HepG2 (cell line): Measurements from ENCODE around the gene GABRB3. TPM values are rescaled to one million over a fixed set of nuclear protein-coding genes. Genes with fewer than 3 reads are reported as not detected.

ENCODE experiments used
- ATAC-seq: fragments of 200-7000 bp; cut with Tn5 transposase; 3 replicates; pipeline ENCODE4 v1.9.1; 2020; ENCODE audit warnings: mild to moderate bottlenecking, moderate library complexity
- BruUV-seq: library from RNA; stranded (reverse); fragments of 400-500 nt; replicated peaks from 2 replicates; lab custom pipeline; 2021; lab: Mats Ljungman, UMichigan
- CTCF ChIA-PET: fragments of 300-600 bp; formaldehyde crosslinking; extraction: SDS; loops from one replicate; lab custom pipeline; 2021; ENCODE audit warnings: low total read pairs, inconsistent platforms, low intra/inter-chr PET ratio; lab: Yijun Ruan, JAX
- POLR2A ChIA-PET: fragments of 350-600 bp; sonication (Branson Sonifier 250); formaldehyde crosslinking; loops from one replicate; lab custom pipeline; 2020; ENCODE audit warnings: antibody characterized with exemption, inconsistent platforms; lab: Yijun Ruan, JAX
- DNase-seq: peaks from one replicate; pipeline ENCODE4 v3.0.0-alpha.2; 2015; ENCODE audit warnings: low spot score
- FAIRE-seq: peaks from 3 replicates; lab custom pipeline; 2011; peaks lifted over from hg19 to GRCh38; lab: Jason Lieb, UNC
- H2AFZ ChIP-seq: one replicate; pipeline ENCODE4 v1.6.1; 2011; ENCODE audit warnings: low read length, inconsistent platforms
- H3K27ac ChIP-seq: fragments of 300-600 bp; 3 replicates; pipeline ENCODE4 v1.8.0; 2011; ENCODE audit warnings: mixed run types, mild to moderate bottlenecking, mixed read lengths, low read length, inconsistent platforms; ENCODE audit not compliant: insufficient read depth; ENCODE audit errors: extremely low read length
- H3K27me3 ChIP-seq, 2 experiments: fragments of 200-600 bp in 1 of 2; 2 replicates in 1 of 2; 3 replicates in 1 of 2; pipeline versions ENCODE4 v1.6.0 to v1.8.0; 2011; ENCODE audit warnings: low read length in 2 of 2, mild to moderate bottlenecking in 2 of 2, moderate library complexity in 2 of 2, inconsistent platforms in 1 of 2; ENCODE audit not compliant: insufficient read depth in 2 of 2, control insufficient read depth in 1 of 2
- H3K36me3 ChIP-seq, 2 experiments: fragments of 200-600 bp in 1 of 2; replicated peaks in 1 of 2; 2 replicates in 1 of 2; 3 replicates in 1 of 2; pipeline versions ENCODE4 v1.5.1 to v1.8.0; 2011; ENCODE audit warnings: low read length in 2 of 2, inconsistent platforms in 1 of 2; ENCODE audit not compliant: insufficient read depth in 2 of 2, control insufficient read depth in 1 of 2
- H3K4me1 ChIP-seq: 2 replicates; pipeline ENCODE4 v1.5.1; 2012; ENCODE audit warnings: low read length, inconsistent platforms; ENCODE audit not compliant: insufficient read depth
- H3K4me2 ChIP-seq: 2 replicates; pipeline ENCODE4 v1.6.0; 2011; ENCODE audit warnings: low read depth, low read length, inconsistent platforms
- H3K4me3 ChIP-seq, 3 experiments: fragments of 200-600 bp in 1 of 3; sonication (generic), shearing (Covaris generic) in 1 of 3; replicated peaks in 1 of 3; 2 replicates each; pipeline ENCODE4 v1.5.1; 2011 to 2016; ENCODE audit warnings: low read length in 3 of 3, inconsistent platforms in 2 of 3, low read depth in 2 of 3, mild to moderate bottlenecking in 2 of 3, control low read depth in 1 of 3, mixed read lengths in 1 of 3; ENCODE audit not compliant: insufficient read depth in 1 of 3
- H3K79me2 ChIP-seq: one replicate; pipeline ENCODE4 v1.6.1; 2011; ENCODE audit warnings: low read length, inconsistent platforms; ENCODE audit not compliant: insufficient read depth
- H3K9ac ChIP-seq: 2 replicates; pipeline ENCODE4 v1.6.0; 2011; ENCODE audit warnings: mild to moderate bottlenecking, low read depth, low read length, inconsistent platforms; ENCODE audit not compliant: insufficient read depth
- H3K9me3 ChIP-seq: 2 replicates; pipeline ENCODE4 v1.5.1; 2012; ENCODE audit warnings: mild to moderate bottlenecking, low read length
- H4K20me1 ChIP-seq: 2 replicates; pipeline ENCODE4 v1.6.0; 2011; ENCODE audit warnings: inconsistent platforms, mild to moderate bottlenecking, low read length, moderate library complexity; ENCODE audit not compliant: insufficient read depth
- ELF4 ChIP-seq: sonication (generic); formaldehyde crosslinking; IDR thresholded peaks from 2 replicates; pipeline ENCODE4 v1.5.0; 2020; ENCODE audit warnings: missing genetic modification reagents, mild to moderate bottlenecking, moderate library complexity, borderline replicate concordance
- GTF2F1 ChIP-seq: fragments of 150-350 bp; IDR thresholded peaks from 2 replicates; pipeline ENCODE4 v1.6.1; 2014; ENCODE audit warnings: low read length
- ISL2 ChIP-seq: sonication (generic); formaldehyde crosslinking; IDR thresholded peaks from 2 replicates; pipeline ENCODE4 v1.5.0; 2020; ENCODE audit warnings: missing genetic modification reagents
- MIXL1 ChIP-seq: IDR thresholded peaks from 2 replicates; pipeline ENCODE4 v1.6.1; 2016
- SAP130 ChIP-seq: IDR thresholded peaks from 2 replicates; pipeline ENCODE4 v1.6.1; 2016; ENCODE audit warnings: low read depth
- SMARCE1 ChIP-seq: fragments of 450-650 bp; IDR thresholded peaks from 2 replicates; pipeline ENCODE4 v1.6.1; 2017; ENCODE audit warnings: borderline replicate concordance
- TBL1XR1 ChIP-seq: fragments of 150-350 bp; IDR thresholded peaks from 2 replicates; pipeline ENCODE4 v1.6.1; 2014; ENCODE audit warnings: borderline replicate concordance, low read length; ENCODE audit not compliant: partially characterized antibody
- TCF7 ChIP-seq: sonication (generic); IDR thresholded peaks from 2 replicates; pipeline ENCODE4 v1.6.1; 2016; ENCODE audit warnings: antibody characterized with exemption, low read depth
- YY1 ChIP-seq: IDR thresholded peaks from 2 replicates; pipeline ENCODE4 v1.6.1; 2011; ENCODE audit warnings: low read length, low read depth, moderate library complexity, mild to moderate bottlenecking; ENCODE audit not compliant: insufficient read depth, insufficient replicate concordance
- ZBTB20 ChIP-seq: sonication (generic); formaldehyde crosslinking; IDR thresholded peaks from 2 replicates; pipeline ENCODE4 v1.8.1; 2023; ENCODE audit warnings: missing genetic modification reagents, low read depth, mild to moderate bottlenecking, borderline replicate concordance
- ZFAT ChIP-seq: sonication (generic); formaldehyde crosslinking; conservative IDR thresholded peaks from 2 replicates; pipeline ENCODE4 v1.8.1; 2023; ENCODE audit warnings: missing genetic modification reagents, inconsistent platforms
- ZMYM2 ChIP-seq: sonication (generic); formaldehyde crosslinking; IDR thresholded peaks from 2 replicates; pipeline ENCODE4 v1.8.0; 2022; ENCODE audit warnings: mild to moderate bottlenecking, missing genetic modification reagents
- ZNF18 ChIP-seq: sonication (generic); formaldehyde crosslinking; IDR thresholded peaks from 2 replicates; pipeline ENCODE4 v1.8.0; 2022; ENCODE audit warnings: mild to moderate bottlenecking, missing genetic modification reagents; ENCODE audit not compliant: insufficient replicate concordance
- ZNF33A ChIP-seq: sonication (generic); formaldehyde crosslinking; IDR thresholded peaks from 2 replicates; pipeline ENCODE4 v1.5.1; 2020; ENCODE audit warnings: missing genetic modification reagents, mild to moderate bottlenecking, moderate library complexity, borderline replicate concordance
- ZNF34 ChIP-seq: sonication (generic); formaldehyde crosslinking; IDR thresholded peaks from 2 replicates; pipeline ENCODE4 v1.4.0; 2020; ENCODE audit warnings: mild to moderate bottlenecking, missing genetic modification reagents, borderline replicate concordance
- ZNF431 ChIP-seq: sonication (generic); formaldehyde crosslinking; IDR thresholded peaks from 2 replicates; pipeline ENCODE4 v1.9.0; 2022; ENCODE audit warnings: missing genetic modification reagents, low read depth, mild to moderate bottlenecking, borderline replicate concordance
- ZNF557 ChIP-seq: sonication (generic); formaldehyde crosslinking; IDR thresholded peaks from 2 replicates; pipeline ENCODE4 v1.4.0; 2020; ENCODE audit warnings: missing genetic modification reagents
- WGBS: methylation state at CpG from one replicate; pipeline ENCODE4 v1.1.6; 2017; ENCODE audit warnings: low lambda C conversion rate; 5-methylcytosine and 5-hydroxymethylcytosine counted together
- in situ Hi-C: cut with HindIII; loops from 2 replicates; pipeline ENCODE4 v1.10.0; 2017; ENCODE audit warnings: low pct_unique_long_range_greater_than_20kb; ENCODE audit not compliant: extremely low pct_ligation_motif_present
- intact Hi-C: fragments of 100-400 bp; cut with micrococcal nuclease; formaldehyde crosslinking; loops from one replicate; pipeline ENCODE4 v1.10.0; 2022; ENCODE audit not compliant: unreplicated experiment
- polyA plus RNA-seq, 8 experiments: library from polyadenylated mRNA; depleted of rRNA in 3 of 8; stranded (reverse) in 7 of 8; unstranded in 1 of 8; fragments of >200 nt; fragmentation: Illumina TruSeq in 4 of 8; extraction: Trizol in 4 of 8; gene quantifications; 2 replicates each; pipeline versions ENCODE4 v1.2.1 to v1.2.3, GENCODE V29; 2011 to 2016; ENCODE audit warnings: low read depth in 4 of 8, missing spikeins in 1 of 8, mixed read lengths in 1 of 8; ENCODE audit not compliant: insufficient read depth in 1 of 8
- total RNA-seq, 5 experiments: library from RNA; depleted of rRNA; stranded (reverse); fragments of >200 nt; fragmentation: Illumina TruSeq; extraction: Trizol; gene quantifications; 2 replicates each; pipeline ENCODE4 v1.2.3, GENCODE V29; 2016; ENCODE audit warnings: low read depth in 1 of 5

Gene GABRB3
- total and polyA plus RNA-seq, 2 of the 13 experiments (the other 11 are each of a cell fraction or from before 2014, with no cell fraction given): not detected

DNA sequence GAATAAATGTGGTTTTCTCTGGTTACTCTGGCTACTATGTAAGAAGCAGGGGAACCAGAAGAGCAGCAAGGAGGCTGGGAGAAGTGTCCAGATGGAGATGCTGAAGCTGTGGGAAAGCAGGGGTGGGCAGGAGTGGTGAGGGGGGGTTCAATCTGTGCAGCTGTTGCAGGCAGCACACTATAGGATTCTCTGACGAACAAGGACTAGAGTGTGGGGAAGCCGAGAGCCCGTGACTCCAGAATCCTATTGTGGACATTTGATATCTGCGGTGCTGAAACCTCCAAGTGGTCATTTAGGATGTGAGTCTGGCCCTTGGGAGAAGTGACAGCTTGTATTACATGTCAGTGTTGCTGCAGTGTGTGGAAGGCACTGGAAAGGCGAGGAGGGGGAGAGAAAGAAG, 60.5 kb downstream of the GABRB3 start:
- Histone ChIP-seq H3K27me3 (no peaks in the 10 kb centered on the region), H3K4me2 (no peak overlapping the region), H3K9ac (no peak overlapping the region), H3K9me3 (peaks cover 86% of the 10 kb centered on the region), H3K27ac (no peak overlapping the region), H2AFZ (no peak overlapping the region), H3K36me3 (no peaks in the 10 kb centered on the region), H4K20me1 (no peaks in the 10 kb centered on the region), H3K4me3 (no peak overlapping the region), H3K79me2 (no peaks in the 10 kb centered on the region), H3K4me1 (no peaks in the 10 kb centered on the region)
- in situ Hi-C loops (no loop called here), intact Hi-C loops (no loop called here)
- ATAC-seq: no peak
- ChIA-PET CTCF (no interaction called here), POLR2A (no interaction called here)
- no peak for DNase-seq
- BruUV-seq: no TSS peak
- TF ChIP-seq MIXL1 (CRISPR knock-in tag) (no peak), ZMYM2 (CRISPR knock-in tag) (no peak), GTF2F1 (no peak), TCF7 (no peak), ZNF33A (CRISPR knock-in tag) (no peak), ISL2 (CRISPR knock-in tag) (no peak), ZBTB20 (no peak), SMARCE1 (no peak), ELF4 (CRISPR knock-in tag) (no peak), ZNF557 (CRISPR knock-in tag) (no peak), ZFAT (CRISPR knock-in tag) (no peak), YY1 (no peak), TBL1XR1 (no peak), SAP130 (CRISPR knock-in tag) (no peak), ZNF18 (CRISPR knock-in tag) (no peak), ZNF34 (CRISPR knock-in tag) (no peak), ZNF431 (CRISPR knock-in tag) (no peak)
- WGBS: 14% methylated on average over 5 of the region's 5 CpGs
- no peak for FAIRE-seq
